Measurements from ENCODE around the gene MRPL9. TPM values are rescaled to one million over a fixed set of nuclear protein-coding genes. Genes with fewer than 3 reads are reported as not detected.

The MRPL9 gene
- total RNA-seq, 1 donor from 2014 or later = 58.5 TPM

DNA sequence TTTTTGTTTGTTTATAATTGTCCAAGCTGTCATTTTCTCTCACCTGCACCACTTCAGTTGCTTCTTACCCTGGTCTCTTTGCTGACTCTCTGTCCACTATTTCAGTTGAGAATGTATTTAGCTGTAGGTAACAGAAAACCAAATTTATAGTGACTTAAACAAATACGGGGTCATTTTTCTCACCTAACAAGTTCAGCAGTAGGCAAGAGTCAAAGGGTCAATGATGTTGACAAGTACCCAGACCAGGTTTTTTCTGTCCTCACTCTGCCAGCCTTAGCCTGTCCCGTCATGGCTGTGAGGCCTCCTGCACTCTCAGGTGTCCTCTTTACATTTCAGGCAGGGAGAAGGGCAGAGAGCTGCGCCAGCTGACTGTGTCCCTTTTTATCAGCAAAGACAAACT, 30.2 kb downstream of the MRPL9 start:
- H3K79me2 ChIP-seq (ENCODE audit: insufficient read depth, low read length) = no peaks in the 10 kb centered on the region
- H3K4me1 ChIP-seq (ENCODE audit: insufficient read depth, low read length) = no peaks in the 10 kb centered on the region
- no peaks in the 10 kb centered on the region for H4K20me1 ChIP-seq (ENCODE audit: insufficient read depth, low read length)
- no peak overlapping the region for H3K4me2 ChIP-seq (ENCODE audit: low read length)
- peaks cover 6% of the 10 kb centered on the region for H3K4me1 Mint-ChIP-seq (ENCODE audit: low read depth, unreplicated experiment)
- H3K4me3 Mint-ChIP-seq (ENCODE audit: unreplicated experiment) = no peak overlapping the region
- no peaks in the 10 kb centered on the region for H3K36me3 ChIP-seq (ENCODE audit: insufficient read depth, low read length)
- H3K9ac ChIP-seq (ENCODE audit: low read length) = no peak overlapping the region
- no peak overlapping the region for H3K27ac Mint-ChIP-seq (ENCODE audit: unreplicated experiment)
- no peak for TF ChIP-seq EZH2 (IDR thresholded peaks at IDR 0.05; ENCODE audit: insufficient read depth, low read length)
- no peak for TF ChIP-seq CTCF (IDR thresholded peaks at IDR 0.05; ENCODE audit: insufficient read depth, low read depth, low read length)
- peaks cover 34% of the 10 kb centered on the region for H3K27me3 Mint-ChIP-seq (ENCODE audit: low read depth, unreplicated experiment)
- peaks cover 12% of the 10 kb centered on the region for H3K27me3 ChIP-seq (ENCODE audit: insufficient read depth, low read length)
- peaks cover 7% of the 10 kb centered on the region for H3K9me3 ChIP-seq (ENCODE audit: insufficient read depth, low read depth, low read length)
- H3K9me3 Mint-ChIP-seq (ENCODE audit: unreplicated experiment) = peaks cover 4% of the 10 kb centered on the region
- no peak overlapping the region for H3K27ac ChIP-seq (ENCODE audit: low read depth, low read length)
- no peak overlapping the region for H2AFZ ChIP-seq (ENCODE audit: low read depth, low read length)
- no peak overlapping the region for H3K4me3 ChIP-seq (ENCODE audit: insufficient read depth, low read depth, low read length)
- FAIRE-seq (no peak), DNase-seq (ENCODE audit: low read depth) (no peak)
- peaks cover 3% of the 10 kb centered on the region for H3K36me3 Mint-ChIP-seq (ENCODE audit: low read depth, unreplicated experiment)

DNA sequence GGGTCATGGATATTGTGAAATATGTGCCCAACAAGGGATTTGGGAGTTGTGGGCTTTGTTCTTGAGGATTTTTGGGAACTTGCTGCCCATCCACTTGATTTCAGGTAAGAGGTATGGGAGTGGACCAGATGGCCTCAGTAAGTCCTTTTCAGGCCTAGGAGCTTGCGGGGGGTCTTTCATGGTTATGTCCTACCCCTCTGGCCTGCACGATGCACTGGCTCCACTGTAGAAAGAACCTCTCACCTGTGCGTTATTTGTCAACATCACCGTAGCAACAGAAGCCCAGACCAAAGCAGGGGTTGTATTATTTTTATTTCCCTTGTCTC, 33.4 kb downstream of the MRPL9 start:
- Mint-ChIP-seq H3K36me3 (ENCODE audit: low read depth, unreplicated experiment) (no peaks in the 10 kb centered on the region), H3K27ac (ENCODE audit: unreplicated experiment) (no peak overlapping the region), H3K9me3 (ENCODE audit: unreplicated experiment) (no peaks in the 10 kb centered on the region), H3K27me3 (ENCODE audit: low read depth, unreplicated experiment) (peaks cover 49% of the 10 kb centered on the region), H3K4me3 (ENCODE audit: unreplicated experiment) (no peak overlapping the region), H3K4me1 (ENCODE audit: low read depth, unreplicated experiment) (peaks cover 2% of the 10 kb centered on the region)
- H3K4me1 ChIP-seq (ENCODE audit: insufficient read depth, low read length) = no peaks in the 10 kb centered on the region
- H3K9me3 ChIP-seq (ENCODE audit: insufficient read depth, low read depth, low read length) = no peaks in the 10 kb centered on the region
- peaks cover 30% of the 10 kb centered on the region for H3K27me3 ChIP-seq (ENCODE audit: insufficient read depth, low read length)
- H3K4me3 ChIP-seq (ENCODE audit: insufficient read depth, low read depth, low read length) = no peak overlapping the region
- H3K27ac ChIP-seq (ENCODE audit: low read depth, low read length) = no peak overlapping the region
- H3K79me2 ChIP-seq (ENCODE audit: insufficient read depth, low read length) = no peaks in the 10 kb centered on the region
- no peaks in the 10 kb centered on the region for H4K20me1 ChIP-seq (ENCODE audit: insufficient read depth, low read length)
- no peak overlapping the region for H2AFZ ChIP-seq (ENCODE audit: low read depth, low read length)
- DNase-seq (ENCODE audit: low read depth) (no peak), FAIRE-seq (no peak)
- no peaks in the 10 kb centered on the region for H3K36me3 ChIP-seq (ENCODE audit: insufficient read depth, low read length)
- H3K4me2 ChIP-seq (ENCODE audit: low read length) = no peak overlapping the region
- no peak overlapping the region for H3K9ac ChIP-seq (ENCODE audit: low read length)
- no peak for TF ChIP-seq EZH2 (IDR thresholded peaks at IDR 0.05; ENCODE audit: insufficient read depth, low read length)
- TF ChIP-seq CTCF (IDR thresholded peaks at IDR 0.05; ENCODE audit: insufficient read depth, low read depth, low read length) = no peak

GRCh38 chr1:151729157-151729965, 33.9 kb downstream of the MRPL9 start:
- no peak overlapping the region for H2AFZ ChIP-seq (ENCODE audit: low read depth, low read length)
- no peak for FAIRE-seq
- no peaks in the 10 kb centered on the region for H3K36me3 Mint-ChIP-seq (ENCODE audit: low read depth, unreplicated experiment)

More at GRCh38 chr1:151729157-151729965, 33.9 kb downstream of the MRPL9 start:
- Mint-ChIP-seq H3K27ac (ENCODE audit: unreplicated experiment) (no peak overlapping the region), H3K9me3 (ENCODE audit: unreplicated experiment) (no peaks in the 10 kb centered on the region), H3K4me3 (ENCODE audit: unreplicated experiment) (no peak overlapping the region), H3K4me1 (ENCODE audit: low read depth, unreplicated experiment) (peaks cover 1% of the 10 kb centered on the region), H3K27me3 (ENCODE audit: low read depth, unreplicated experiment) (peaks cover 49% of the 10 kb centered on the region)
- DNase-seq (ENCODE audit: low read depth) = no peak
- Histone ChIP-seq H3K4me2 (ENCODE audit: low read length) (no peak overlapping the region), H3K4me3 (ENCODE audit: insufficient read depth, low read depth, low read length) (no peak overlapping the region), H3K9me3 (ENCODE audit: insufficient read depth, low read depth, low read length) (no peaks in the 10 kb centered on the region), H3K27ac (ENCODE audit: low read depth, low read length) (no peak overlapping the region), H4K20me1 (ENCODE audit: insufficient read depth, low read length) (no peaks in the 10 kb centered on the region), H3K79me2 (ENCODE audit: insufficient read depth, low read length) (no peaks in the 10 kb centered on the region), H3K27me3 (ENCODE audit: insufficient read depth, low read length) (peaks cover 33% of the 10 kb centered on the region), H3K36me3 (ENCODE audit: insufficient read depth, low read length) (no peaks in the 10 kb centered on the region), H3K4me1 (ENCODE audit: insufficient read depth, low read length) (no peaks in the 10 kb centered on the region), H3K9ac (ENCODE audit: low read length) (no peak overlapping the region)
- TF ChIP-seq EZH2 (IDR thresholded peaks at IDR 0.05; ENCODE audit: insufficient read depth, low read length) (no peak), CTCF (IDR thresholded peaks at IDR 0.05; ENCODE audit: insufficient read depth, low read depth, low read length) (no peak)

Data from astrocyte (in vitro differentiated cells and primary cell).